Ramos (cell line): ENCODE data around the gene CD3E.

Experiments
- in situ Hi-C: fragments of 300-500 bp; cut with MboI; formaldehyde crosslinking; loops from one replicate; pipeline ENCODE4 v1.14.3; 2022; ENCODE audit warnings: low sequenced_read_pairs; ENCODE audit not compliant: unreplicated experiment

Gene CD3E

DNA sequence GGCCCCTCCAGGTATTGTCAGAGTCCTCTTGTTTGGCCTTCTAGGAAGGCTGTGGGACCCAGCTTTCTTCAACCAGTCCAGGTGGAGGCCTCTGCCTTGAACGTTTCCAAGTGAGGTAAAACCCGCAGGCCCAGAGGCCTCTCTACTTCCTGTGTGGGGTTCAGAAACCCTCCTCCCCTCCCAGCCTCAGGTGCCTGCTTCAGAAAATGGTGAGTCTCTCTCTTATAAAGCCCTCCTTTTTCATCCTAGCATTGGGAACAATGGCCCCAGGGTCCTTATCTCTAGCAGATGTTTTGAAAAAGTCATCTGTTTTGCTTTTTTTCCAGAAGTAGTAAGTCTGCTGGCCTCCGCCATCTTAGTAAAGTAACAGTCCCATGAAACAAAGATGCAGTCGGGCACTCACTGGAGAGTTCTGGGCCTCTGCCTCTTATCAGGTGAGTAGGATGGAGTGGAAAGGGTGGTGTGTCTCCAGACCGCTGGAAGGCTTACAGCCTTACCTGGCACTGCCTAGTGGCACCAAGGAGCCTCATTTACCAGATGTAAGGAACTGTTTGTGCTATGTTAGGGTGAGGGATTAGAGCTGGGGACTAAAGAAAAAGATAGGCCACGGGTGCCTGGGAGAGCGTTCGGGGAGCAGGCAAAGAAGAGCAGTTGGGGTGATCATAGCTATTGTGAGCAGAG lies at the start of gene CD3E:
CD3E (plus strand) TSS at position 163 of the 681 bp plus-strand sequence; CDS start at position 386, 223 bp downstream.
- in situ Hi-C loops: no loop called here

DNA sequence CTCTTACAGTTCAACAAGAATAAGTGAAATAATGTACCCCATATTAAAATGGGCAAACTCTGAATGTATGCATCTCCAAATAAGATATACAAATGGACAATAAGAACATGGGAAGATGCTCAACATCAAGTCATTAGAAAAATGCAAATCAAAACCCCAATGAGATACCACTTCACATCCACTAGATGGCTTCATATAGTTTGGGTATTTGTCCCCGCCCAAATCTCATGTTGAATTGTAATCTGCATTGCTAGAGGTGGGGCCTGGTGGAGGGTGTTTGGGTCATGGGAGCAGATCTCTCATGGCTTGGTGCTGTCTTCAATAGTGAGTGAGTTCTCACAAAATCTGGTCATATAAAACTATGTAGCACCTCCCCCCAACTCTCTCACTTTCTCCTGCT lies 46.1 kb upstream of the CD3E start:
- in situ Hi-C loops: no loop called here

DNA sequence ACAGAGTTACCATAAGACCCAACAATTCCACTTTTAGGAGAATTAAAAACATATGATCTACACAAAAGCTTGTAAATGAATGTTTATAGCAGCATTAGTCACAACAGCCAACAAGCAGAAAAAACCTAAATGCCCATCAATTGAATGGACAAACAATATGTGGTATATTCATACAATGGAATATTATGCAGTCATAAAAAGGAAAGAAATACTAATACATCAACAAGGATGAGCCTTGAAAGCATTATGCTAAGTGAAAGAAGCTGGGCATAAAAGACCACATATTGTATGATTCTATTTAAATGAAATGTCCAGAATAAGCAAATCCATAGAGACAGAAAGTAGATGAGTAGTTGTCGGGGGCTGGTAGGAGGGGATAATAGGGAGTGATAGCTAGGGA lies 45.4 kb upstream of the CD3E start:
- in situ Hi-C loops: no loop called here

DNA sequence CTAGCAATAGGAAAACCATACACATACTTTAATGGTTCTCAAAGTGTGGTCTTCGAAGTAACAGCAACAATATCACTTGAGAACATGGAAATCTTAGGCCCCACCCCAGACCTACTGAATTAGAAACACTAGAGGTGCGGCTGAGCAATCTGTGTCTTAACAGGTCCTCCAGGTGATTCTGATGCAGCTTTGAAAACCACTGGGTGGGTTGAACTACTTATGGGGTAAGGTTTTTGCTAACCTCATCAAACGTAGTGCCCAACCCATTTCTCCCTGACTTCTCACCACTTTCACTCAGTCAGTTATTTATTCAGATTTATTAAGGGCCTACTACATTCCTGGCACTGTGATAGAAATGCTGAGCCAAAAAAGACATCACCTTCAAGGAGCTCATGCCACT lies 44.2 kb upstream of the CD3E start:
- in situ Hi-C loops: no loop called here

DNA sequence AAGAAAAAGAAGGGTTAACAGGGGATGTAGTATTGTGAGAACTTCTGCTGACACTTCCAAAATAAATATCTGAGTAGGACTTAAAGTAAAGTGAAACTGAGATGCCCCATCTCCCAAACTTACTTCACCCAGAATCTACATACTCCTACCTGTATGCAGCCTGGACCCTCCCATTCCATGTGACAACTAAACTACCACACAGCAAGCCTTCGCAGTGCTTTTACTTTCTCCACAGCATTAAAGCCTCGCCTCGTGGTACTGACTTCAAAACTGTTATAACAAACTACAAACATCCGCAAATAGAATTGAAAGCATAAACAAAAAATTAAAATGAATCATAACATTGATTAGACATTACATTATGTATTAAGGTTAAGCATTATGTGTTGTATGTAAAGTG lies 41.4 kb upstream of the CD3E start:
- in situ Hi-C loops: no loop called here

DNA sequence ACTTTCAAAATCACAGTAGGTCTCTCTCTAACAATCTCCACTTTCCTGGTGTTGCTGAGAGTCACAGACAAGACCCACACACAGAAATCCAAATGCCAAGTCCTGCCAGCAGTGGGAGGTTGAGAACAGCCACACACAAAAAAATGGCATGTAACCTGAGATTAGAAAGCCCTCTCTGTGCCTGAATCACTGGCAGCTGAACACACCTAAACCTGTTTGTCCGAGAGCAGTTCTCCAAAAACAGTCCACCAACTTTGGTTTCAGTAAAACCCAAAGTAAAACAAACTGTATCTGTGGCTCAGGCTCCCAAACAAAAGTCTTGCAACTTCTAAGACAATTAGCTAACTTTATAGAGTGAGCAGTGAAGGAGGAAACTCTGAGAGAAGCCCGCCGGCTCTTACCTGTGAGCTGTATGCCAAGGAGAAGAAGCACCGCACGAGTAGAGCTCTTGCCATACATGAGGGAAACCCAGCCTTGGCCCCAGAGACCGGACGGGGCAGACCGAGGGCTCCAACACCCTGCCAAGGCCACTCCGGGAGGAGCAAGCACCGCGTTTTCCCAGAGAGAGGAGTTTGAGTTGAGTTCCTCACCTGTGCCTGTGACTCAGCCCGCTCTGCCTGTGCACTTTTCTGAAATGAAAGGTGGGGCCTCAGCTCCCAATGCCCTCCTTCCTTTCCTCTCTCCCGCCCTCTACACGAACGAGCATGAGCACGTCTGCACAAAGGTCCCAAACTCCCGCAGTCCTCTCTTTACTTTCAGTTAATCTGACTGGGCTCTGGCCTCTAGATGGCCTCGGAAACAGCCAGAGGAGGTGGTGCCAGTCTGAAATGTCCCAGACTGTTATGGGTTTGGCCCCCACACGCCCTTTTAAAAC lies 40.6 kb upstream of the CD3E start, which contains the start of gene MPZL2:
MPZL2 (minus strand) TSS at position 603 of the 874 bp plus-strand sequence; CDS start at position 459, 144 bp downstream.
- in situ Hi-C loops: no loop called here

DNA sequence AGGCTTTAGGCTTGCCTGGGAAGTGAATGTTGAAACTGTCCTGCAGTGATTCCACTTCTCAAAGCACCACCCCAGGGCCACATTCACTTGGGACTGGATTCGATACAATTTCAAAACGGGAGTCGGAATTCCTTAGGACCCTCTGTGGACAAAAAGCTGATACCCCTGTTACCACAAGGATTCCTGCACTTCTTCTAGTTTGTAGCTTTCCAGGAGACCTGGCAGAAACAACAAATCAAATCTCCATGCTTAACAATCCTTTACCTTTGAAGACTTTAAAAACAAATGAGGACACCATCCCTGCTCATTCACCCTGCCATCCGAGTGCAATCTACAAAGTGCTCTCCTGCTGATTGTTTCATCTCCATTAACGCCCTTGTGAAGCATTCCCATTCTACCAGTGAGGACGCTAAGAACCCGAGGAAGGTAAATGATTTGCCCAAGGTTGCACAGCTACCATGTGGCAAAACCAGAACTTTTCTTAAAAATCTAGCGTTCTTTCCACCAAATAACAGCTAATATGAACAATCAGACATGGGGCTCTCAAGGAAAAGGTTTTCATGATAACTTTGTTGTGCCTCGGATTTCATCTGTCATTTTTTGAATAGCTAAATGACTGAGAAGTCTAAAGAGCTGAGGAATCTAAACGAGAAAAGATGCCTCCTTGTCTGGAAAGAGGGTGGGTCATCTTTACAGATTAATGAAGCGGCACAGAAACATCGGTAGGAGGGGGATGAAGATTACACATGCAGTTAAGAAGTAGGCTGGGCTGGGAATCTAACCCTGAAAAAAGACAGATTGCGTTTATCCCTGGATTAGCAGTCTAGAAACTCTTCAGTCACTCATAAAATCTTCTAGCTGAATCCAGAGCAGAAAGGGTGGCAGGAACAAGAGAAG lies 39.7 kb upstream of the CD3E start:
- in situ Hi-C loops: no loop called here

DNA sequence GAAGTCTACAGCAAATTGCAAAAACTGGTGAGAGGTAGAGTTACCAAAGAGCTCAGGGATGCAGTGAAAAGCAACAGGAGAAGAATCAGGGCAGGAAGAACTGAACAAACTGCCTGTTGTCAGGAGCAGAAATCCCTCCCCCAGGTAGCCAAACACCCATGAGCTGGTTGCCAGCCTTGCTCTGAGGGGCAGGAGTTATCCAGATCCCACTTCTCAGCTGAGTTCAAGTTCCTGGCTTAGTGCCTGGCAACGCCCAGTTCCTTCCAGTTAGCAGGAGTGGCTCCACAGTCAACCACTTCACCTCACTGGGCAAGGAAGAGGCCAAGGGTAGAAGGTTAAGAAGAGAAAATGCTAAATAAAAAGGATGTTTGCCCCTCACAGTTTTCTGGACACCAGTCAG lies 38.6 kb upstream of the CD3E start:
- in situ Hi-C loops: no loop called here

DNA sequence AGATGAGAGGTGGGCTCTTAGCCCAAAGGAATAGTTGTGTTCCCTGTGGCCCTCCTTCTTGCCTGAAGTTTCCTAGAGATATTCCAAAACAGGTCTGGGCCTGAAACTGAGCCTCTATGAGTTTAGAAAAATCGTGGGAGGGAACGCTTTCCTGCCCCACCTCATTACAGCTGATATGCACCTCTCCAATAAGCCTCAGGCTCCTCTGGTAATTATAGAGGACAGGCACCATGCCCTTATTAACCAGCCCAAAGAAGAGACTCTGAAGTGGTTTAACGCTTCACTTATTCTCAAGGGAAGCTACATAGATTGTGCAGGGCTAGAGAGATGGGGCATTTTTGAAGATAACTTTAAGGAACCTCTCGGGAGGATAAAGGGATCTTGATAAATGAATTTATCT lies 37.0 kb upstream of the CD3E start:
- in situ Hi-C loops: no loop called here

DNA sequence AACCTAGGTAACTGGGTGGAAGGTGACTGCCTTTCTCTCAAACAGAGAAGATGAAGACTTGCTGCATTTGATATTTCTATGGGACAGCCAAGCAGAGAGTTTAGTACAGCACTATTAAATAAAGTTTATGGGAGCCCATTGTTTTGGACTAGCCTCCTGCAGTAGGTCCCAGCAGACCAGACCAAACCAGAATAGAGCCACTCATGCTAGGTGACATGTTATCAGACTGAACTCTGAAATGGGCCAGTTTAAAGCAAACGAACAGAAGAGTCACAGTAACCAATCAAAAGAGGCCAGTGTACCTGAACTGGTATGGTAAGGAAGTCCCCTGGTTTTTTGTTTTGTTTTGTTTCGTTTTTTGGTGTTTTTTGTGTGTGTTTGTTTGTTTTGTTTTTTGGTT lies 32.5 kb upstream of the CD3E start:
- in situ Hi-C loops: no loop called here

DNA sequence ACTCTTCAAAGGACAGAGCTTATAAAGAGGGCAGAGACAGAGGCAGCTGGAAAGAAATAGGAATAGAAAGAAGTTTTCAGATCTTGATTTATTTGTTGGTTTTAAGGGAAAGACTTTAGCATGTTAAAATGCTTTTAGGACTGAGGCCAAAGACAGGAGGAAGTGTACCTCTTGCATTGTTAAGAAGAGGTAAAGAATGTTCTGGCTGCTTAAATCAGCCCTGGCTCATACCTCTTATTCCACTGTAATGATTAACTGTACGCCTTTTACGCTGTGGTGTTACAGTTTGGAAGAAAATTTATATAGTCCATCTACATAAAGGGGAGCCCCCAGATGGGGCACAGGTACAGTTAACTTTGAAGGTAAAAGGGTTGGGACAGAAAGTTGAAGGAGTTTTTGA lies 30.3 kb upstream of the CD3E start:
- in situ Hi-C loops: no loop called here

DNA sequence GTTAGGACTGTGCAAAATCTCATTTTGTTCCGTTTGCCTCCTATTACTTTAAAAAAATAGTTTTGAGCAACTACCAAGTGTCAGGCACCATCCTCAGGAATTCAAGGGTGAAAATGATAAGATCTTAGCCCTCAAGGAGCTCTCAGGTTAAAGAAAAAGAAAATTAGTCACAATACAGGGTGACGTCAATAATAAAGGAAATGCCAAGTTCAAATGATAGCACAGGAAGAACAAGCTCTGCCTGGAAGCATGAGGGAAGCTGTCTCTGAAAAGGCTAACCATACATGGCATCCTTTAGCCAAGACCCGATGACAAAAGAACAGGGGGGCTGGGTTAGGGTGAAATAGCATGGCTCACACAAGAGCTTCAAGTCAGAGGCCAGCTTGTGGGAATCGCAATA lies 29.4 kb upstream of the CD3E start:
- in situ Hi-C loops: no loop called here

DNA sequence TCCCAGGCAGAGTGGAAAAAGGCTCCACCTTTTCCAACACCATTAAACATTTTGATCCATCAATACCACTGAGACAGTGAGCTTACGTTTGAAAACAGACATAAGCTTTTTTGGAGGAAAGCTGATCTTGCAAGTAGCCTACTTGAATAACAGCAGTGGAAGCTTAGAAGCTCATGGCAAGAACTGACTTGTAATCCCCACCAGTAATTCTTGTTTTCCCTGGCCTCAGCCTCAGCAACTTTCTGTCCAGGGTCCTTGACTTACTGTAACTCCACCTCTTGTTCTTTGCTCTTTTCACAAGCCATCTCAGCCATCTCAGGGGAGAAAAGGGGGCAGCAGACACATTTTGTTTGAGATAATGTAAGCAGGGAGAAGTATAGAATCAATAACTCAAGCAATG lies 28.1 kb upstream of the CD3E start:
- in situ Hi-C loops: no loop called here

DNA sequence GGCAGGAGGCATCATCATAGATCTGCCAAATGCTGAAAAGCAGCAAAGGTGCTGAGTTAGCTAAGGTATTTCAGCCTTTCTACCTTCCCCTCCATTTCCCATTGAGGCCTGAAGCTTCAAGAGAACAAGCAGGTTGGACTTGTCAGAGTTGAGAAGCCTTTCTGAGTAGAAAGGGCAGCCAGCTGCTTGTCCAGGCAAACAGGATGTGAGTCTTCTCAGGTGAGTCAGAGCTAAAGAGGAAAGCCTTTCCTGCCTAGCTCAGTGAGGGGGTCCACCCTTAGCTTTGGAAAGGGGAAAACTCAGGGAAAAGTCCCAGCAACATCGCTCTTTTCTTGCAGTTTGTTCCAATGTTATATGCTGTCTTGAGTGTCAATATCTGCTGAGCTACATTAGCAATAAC lies 27.2 kb upstream of the CD3E start:
- in situ Hi-C loops: no loop called here

DNA sequence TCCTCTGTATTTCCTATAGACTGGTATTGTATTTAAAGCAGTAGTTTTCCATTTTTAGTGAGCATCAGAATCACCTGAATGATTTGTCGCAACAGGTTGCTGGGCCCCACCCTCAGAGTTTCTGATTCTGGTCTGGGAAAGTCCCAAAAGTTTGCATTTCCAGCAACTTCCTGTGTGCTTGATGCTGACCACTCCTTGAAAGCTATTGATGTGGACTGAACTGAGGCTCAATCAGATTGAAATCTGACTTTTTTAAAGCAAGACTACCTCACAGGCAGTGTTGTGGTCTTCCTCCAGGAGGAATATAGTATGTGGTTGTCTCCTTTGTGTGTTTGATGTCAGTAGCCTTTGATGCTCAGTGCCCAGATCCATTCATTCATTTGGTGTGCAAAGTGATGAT lies 23.2 kb upstream of the CD3E start:
- in situ Hi-C loops: no loop called here

DNA sequence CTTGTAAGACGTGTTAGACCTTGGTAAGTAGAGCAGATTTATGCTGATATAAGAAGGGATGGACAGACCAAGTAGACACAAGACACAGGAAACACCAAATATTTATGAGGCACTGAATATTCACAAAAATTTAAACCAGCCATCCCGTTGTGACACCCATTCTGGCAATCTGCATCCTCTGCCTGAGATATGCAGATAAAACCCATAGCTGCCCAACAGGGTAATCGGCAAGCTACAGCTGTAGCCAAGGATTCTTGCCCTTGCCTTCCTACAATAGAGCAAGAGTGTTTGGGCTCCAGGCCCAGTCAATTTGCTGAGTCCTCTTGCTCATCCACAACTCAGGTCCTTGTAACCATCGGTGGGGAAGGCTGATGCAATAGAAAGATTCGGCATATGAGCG lies 21.9 kb upstream of the CD3E start:
- in situ Hi-C loops: no loop called here

DNA sequence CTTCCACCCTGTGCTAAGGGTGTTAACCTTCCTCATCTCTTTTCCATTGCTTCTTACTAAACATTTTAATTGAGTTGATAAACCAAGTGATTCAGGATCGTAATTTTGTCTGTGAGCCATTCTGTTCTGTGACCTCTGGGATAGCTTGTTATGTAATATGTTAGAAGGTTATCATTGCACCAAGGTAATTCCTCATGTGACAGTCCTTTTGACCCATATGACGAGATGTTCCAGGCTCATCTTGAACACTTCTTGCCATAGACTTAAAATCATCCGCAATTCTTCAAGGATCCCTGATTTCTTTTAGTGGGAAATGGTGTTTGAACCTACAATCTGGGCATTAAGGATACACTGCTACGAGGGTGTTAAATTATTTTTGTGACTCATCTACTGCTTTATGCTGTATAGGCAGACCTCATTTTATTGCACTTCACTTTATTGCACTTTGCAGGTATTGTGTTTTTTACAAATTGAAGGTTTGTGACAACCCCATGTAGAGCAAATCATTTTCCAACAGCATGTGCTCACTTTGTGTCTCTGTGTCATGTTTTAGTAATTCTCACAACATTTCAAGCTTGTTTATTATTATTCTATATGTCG lies 21.4 kb upstream of the CD3E start:
- in situ Hi-C loops: no loop called here

DNA sequence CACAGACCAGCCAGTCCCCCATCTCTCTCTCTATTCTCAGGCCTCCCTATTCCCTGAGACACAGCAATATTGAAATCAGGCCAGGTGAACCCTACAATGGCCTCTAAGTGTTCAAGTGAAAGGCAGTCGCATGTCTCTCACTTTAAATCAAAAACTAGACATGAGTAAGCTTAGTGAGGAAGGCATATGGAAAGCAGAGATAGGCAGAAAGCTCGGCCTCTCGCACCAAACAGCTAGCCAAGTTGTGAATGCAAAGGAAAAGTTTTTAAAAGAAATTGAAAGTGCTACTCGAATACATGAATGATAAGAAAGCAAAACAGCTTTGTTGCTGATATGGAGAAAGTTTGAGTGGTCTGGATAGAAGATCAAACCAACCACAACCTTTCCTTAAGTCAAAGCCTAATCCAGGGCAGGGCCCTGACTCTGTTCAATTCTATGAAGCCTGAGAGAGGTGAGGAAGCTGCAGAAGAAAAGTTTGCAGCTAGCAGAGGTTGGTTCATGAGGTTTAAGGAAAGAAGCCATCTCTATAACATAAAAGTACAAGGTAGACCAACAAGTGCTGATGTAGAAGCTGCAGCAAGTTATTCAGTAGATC lies 20.7 kb upstream of the CD3E start:
- in situ Hi-C loops: no loop called here

DNA sequence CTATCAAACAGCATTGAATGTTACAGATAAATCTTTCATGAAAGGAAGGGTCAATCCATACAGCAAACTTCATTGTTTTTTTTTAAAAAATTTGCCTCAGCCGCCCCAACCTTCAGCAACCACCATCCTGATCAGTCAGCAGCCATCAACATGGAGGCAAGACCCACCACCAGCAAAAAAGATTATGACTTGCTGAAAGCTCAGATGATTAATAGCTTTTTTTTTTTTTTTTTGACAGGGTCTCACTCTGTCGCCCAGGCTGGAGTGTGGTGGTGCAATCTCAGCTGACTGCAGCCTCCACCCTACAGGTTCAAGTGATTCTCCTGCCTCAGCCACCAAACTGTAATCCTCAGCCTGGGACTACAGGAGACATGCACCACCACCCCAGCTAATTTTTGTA lies 18.0 kb upstream of the CD3E start:
- in situ Hi-C loops: no loop called here

DNA sequence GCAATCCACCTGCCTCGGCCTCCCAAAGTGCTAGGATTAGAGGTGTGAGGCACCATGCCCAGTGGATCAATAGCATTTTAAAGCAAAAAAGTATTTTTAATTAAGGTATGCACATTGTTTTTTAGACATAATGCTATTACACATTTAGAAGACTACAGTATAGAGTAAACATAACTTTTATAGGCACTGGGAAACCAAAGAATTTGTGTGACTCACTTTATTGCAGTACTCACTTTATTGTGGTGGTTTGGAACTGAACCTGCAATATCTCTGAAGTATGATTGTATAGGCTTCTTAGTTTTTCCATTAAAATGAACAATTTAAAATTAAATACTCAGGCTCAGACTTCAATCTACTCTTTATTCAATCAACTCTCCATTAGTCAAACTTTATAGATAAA lies 17.5 kb upstream of the CD3E start:
- in situ Hi-C loops: no loop called here
